Subcutaneous abdominal adipose tissue (tissue), 5 donors: Measurements from ENCODE around the gene FHOD1.

Experiments
- H3K27ac ChIP-seq: one replicate; pipeline ENCODE4 v1.7.0; 2013; ENCODE audit warnings: low read depth, mild to moderate bottlenecking, inconsistent platforms, low read length, moderate library complexity
- H3K27me3 ChIP-seq, 5 donors: one replicate each; pipeline ENCODE4 v1.7.0; 2013; ENCODE audit warnings: low read length in 5 of 5, inconsistent platforms in 1 of 5; ENCODE audit not compliant: control insufficient read depth in 5 of 5, insufficient read depth in 4 of 5
- H3K36me3 ChIP-seq, 5 donors: one replicate each; pipeline ENCODE4 v1.7.0; 2013; ENCODE audit warnings: low read length in 5 of 5; ENCODE audit not compliant: control insufficient read depth in 5 of 5, insufficient read depth in 5 of 5
- H3K4me1 ChIP-seq, 5 donors: one replicate each; pipeline ENCODE4 v1.7.0; 2013; ENCODE audit warnings: low read length in 5 of 5, mild to moderate bottlenecking in 3 of 5, moderate library complexity in 1 of 5; ENCODE audit not compliant: control insufficient read depth in 5 of 5, insufficient read depth in 5 of 5
- H3K4me3 ChIP-seq, 5 donors: one replicate each; pipeline ENCODE4 v1.7.0; 2013; ENCODE audit warnings: low read length in 5 of 5, low read depth in 1 of 5
- H3K9ac ChIP-seq, 5 donors: one replicate each; pipeline ENCODE4 v1.7.0; 2013; ENCODE audit warnings: low read length in 5 of 5, mild to moderate bottlenecking in 4 of 5, moderate library complexity in 3 of 5
- H3K9me3 ChIP-seq, 5 donors: one replicate each; pipeline ENCODE4 v1.7.0; 2013; ENCODE audit warnings: low read length in 5 of 5; ENCODE audit not compliant: control insufficient read depth in 5 of 5
- donor health status: healthy.
- donor health status: healthy.
- donor health status: healthy.
- donor health status: healthy.
- donor health status: healthy.

The FHOD1 gene

DNA sequence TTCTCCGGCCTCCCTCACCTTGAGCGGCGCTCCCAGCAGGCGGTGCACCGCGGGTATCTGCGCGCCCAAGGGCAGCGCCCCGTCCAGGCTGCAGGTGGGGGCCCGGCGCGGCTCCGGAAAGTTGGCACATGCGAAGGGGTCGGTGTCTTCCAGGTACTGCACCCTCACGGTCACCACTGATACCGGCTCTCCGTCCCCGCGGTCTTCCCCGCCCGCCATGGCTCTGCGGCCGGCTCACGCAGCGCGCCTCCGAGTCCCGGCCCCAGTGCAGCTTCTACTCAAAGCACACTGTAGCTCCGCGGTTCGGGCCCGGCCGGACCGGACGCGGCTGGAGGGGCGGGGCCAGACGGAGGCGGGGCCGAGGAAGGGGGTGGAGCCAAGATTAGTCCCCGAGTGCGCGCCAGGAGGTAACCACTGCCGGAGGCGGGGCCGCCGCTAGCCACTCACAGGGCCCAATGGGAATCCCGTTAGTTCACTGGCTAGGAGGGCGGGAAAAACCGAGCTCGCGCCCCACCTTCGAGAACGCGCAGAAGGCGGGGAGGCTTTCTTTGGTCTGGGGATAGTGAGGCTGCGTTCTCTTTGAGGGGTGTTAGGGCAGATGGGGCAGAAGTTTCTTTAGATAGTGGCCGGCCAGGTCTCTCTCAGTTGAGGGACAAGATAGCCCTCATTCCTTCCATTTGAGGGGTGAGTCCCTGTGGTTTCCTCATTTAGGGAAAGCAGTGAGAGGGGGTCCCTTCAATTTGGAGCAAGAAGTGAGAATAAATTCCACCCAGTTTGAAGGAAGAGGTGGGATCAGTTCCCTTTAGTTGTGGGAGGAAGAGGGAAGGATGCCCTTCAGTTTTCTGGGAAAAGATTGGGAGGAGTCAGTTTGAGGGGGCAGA, at the start of gene FHOD1:
TSS of gene FHOD1 (minus strand) at position 290 of the 881 bp plus-strand sequence. CDS start at position 219, 71 bp downstream.
- H3K36me3 ChIP-seq = no peaks in the 10 kb centered on the region
- peaks cover 0 to 8% (median 0%) of the 10 kb centered on the region in 5 donors for H3K27me3 ChIP-seq
- H3K9me3 ChIP-seq = no peaks in the 10 kb centered on the region
- H3K27ac ChIP-seq = peak within 1 kb of the TSS; percentile 97
- H3K4me3 ChIP-seq = peak within 1 kb of the TSS; percentile 66 to 91 (median 85)
- H3K9ac ChIP-seq = peak within 1 kb of the TSS; percentile 48 to 83 (median 81)
- H3K4me1 ChIP-seq = peaks cover 25 to 68% (median 66%) of the 10 kb centered on the region in 5 donors

- H3K9ac ChIP-seq = no peak overlapping the region
- no peaks in the 10 kb centered on the region for H3K36me3 ChIP-seq
- no peak overlapping the region for H3K27ac ChIP-seq
- no peak overlapping the region for H3K4me3 ChIP-seq
- H3K4me1 ChIP-seq = peaks cover 0 to 5% (median 0%) of the 10 kb centered on the region in 5 donors
- H3K27me3 ChIP-seq = peaks cover 0 to 13% (median 9%) of the 10 kb centered on the region in 5 donors
- H3K9me3 ChIP-seq = no peaks in the 10 kb centered on the region
Measured at GRCh38 chr16:67296420-67296819, 49.1 kb upstream of the FHOD1 start.

DNA sequence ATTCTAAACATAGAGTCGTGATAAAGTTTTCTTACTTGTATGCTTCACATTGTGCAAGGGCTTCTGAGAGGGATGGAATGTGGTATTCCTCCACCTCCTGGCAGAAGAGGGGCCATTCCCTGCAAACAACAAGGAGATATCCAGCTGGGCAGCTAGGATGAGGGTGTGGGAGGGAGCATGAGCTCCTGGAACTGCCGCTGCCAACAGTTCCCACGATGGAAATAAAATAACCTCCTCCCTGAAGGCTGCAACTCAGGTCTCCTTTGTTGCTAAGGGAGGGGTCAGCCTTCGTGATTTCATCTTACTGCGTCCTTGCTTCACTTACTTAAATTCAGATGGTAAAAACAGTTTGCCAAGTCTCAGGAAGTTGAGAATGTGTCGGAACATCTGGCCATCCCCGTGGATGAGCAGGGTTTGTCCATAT, 47.7 kb upstream of the FHOD1 start:
- Histone ChIP-seq H3K4me1 (no peaks in the 10 kb centered on the region), H3K27ac (no peak overlapping the region), H3K9ac (no peak overlapping the region), H3K4me3 (no peak overlapping the region), H3K27me3 (peaks cover 0 to 11% (median 4%) of the 10 kb centered on the region in 5 donors), H3K36me3 (no peaks in the 10 kb centered on the region), H3K9me3 (no peaks in the 10 kb centered on the region)

DNA sequence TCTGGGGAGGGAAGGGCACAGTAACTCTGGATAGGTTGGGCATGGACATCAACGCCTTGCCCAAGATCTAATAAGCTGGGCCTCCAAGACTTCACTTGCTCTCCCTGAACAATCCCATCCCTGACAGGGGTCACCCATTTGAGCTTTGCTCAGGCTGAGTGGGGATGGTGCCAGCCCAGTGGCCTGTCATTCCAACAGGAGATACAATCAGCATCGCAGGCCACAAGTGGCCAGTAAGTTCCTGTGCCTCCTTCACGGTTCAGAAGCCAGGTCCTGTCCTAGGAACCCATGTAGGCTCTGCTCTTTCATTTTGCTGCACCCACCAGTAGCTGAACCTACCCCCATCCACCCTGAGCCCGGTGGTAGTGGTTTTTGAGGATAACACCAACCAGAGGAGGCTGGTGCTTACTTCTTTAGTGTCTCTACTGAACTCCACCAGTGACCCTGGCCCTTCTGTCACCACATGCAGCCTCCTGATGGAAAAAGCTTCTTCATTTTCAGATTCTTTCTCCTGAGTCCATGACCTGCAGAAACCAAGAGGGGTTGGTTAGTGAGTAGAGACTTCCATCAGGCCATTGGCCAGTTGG, 47.0 kb upstream of the FHOD1 start:
- Histone ChIP-seq H3K9ac (no peak overlapping the region), H3K27me3 (peaks cover 0 to 11% (median 4%) of the 10 kb centered on the region in 5 donors), H3K9me3 (no peaks in the 10 kb centered on the region), H3K4me1 (no peaks in the 10 kb centered on the region), H3K36me3 (no peaks in the 10 kb centered on the region), H3K4me3 (no peak overlapping the region), H3K27ac (no peak overlapping the region)

DNA sequence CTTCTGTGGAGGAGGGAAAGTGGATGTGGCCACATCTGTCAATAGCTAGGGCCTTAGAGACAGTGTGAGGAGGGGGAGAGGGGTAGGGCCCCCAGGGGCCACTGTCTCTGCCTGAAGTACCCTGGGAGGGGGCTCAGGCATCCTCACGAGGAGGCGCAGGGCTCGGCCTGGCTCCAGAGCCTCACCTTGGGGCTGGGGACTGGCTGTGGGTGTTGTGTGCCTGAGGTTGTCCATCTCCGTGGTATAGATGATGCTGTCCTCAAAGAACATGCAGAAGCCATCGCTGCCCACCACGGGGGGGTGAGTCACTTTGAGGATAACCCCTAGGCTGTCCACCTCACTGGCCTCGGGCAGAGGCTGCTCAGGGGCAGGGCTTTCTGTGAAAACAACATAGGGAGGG, 44.2 kb upstream of the FHOD1 start:
- no peaks in the 10 kb centered on the region for H3K4me1 ChIP-seq
- H3K9ac ChIP-seq = no peak overlapping the region
- H3K27ac ChIP-seq = no peak overlapping the region
- H3K4me3 ChIP-seq = no peak overlapping the region
- peaks cover 0 to 8% (median 6%) of the 10 kb centered on the region in 5 donors for H3K36me3 ChIP-seq
- H3K9me3 ChIP-seq = no peaks in the 10 kb centered on the region
- H3K27me3 ChIP-seq = peaks cover 0 to 4% (median 3%) of the 10 kb centered on the region in 5 donors

DNA sequence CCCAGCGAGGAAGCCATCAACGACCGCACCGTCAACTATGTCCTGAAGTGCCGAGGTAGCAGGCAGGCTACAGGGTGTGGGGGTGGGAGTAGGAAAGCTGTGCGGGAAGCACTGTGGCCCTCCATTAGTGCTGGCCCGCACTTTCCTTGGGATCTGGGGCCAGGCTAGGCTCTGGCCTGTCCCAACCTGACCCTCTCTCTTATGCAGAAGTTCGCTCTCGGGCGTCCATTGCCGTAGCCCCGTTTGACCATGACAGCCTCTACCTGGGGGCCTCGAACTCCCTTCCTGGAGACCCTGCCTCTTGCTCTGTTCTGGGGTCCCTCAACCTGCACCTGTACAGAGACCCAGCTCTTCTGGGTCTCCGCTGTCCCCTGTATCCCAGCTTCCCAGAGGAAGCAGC, 40.7 kb upstream of the FHOD1 start:
- Histone ChIP-seq H3K9me3 (no peaks in the 10 kb centered on the region), H3K36me3 (peaks cover 0 to 15% (median 7%) of the 10 kb centered on the region in 5 donors), H3K4me3 (no peak overlapping the region), H3K27me3 (no peaks in the 10 kb centered on the region), H3K9ac (no peak overlapping the region), H3K27ac (no peak overlapping the region), H3K4me1 (peaks cover 0 to 4% (median 0%) of the 10 kb centered on the region in 5 donors)

GRCh38 chr16:67286441-67287235, 39.4 kb upstream of the FHOD1 start:
- Histone ChIP-seq H3K9ac (no peak overlapping the region), H3K27ac (no peak overlapping the region), H3K27me3 (no peaks in the 10 kb centered on the region), H3K36me3 (peaks cover 0 to 18% (median 7%) of the 10 kb centered on the region in 5 donors), H3K4me1 (peaks cover 0 to 4% (median 0%) of the 10 kb centered on the region in 5 donors), H3K9me3 (no peaks in the 10 kb centered on the region), H3K4me3 (no peak overlapping the region)

DNA sequence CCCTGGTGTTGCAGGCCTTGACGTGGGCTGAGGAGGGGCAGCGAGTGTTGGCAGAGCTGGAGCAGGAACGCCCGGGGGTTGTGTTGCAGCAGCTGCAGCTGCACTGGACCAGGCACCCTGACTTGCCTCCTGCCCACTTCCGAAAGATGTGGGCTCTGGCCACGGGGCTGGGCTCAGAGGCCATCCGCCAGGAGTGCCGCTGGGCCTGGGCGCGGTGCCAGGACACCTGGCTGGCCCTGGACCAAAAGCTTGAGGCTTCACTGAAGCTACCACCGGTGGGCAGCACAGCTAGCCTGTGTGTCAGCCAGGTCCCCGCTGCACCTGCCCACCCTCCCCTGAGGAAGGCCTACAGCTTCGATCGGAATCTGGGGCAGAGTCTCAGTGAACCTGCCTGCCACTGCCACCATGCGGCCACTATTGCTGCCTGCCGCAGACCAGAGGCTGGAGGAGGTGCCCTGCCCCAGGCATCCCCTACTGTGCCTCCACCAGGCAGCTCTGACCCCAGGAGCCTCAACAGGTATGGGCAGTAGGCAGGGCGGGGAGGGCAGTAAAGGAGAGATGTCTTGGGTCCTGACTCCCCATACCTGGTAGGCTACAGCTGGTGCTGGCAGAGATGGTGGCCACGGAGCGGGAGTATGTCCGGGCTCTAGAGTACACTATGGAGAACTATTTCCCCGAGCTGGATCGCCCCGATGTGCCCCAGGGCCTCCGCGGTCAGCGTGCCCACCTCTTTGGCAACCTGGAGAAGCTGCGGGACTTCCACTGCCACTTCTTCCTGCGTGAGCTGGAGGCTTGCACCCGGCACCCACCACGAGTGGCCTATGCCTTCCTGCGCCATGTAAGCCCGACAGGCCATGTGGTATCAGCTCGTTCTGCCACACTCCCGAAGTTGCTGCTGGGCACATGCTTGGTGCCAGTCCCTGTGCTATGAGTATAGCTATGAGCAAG, 37.7 kb upstream of the FHOD1 start:
- H3K4me1 ChIP-seq = peaks cover 0 to 5% (median under 1%) of the 10 kb centered on the region in 5 donors
- H3K27ac ChIP-seq = no peak overlapping the region
- H3K4me3 ChIP-seq = no peak overlapping the region
- no peaks in the 10 kb centered on the region for H3K27me3 ChIP-seq
- peak overlapping the region in 1 of 5 donors; percentile 41 for H3K9ac ChIP-seq
- H3K9me3 ChIP-seq = no peaks in the 10 kb centered on the region
- peaks cover 0 to 20% (median 7%) of the 10 kb centered on the region in 5 donors for H3K36me3 ChIP-seq
